CD14-positive monocyte (primary cell): ENCODE measurements around the gene SERINC1. TPM values are rescaled to one million over a fixed set of nuclear protein-coding genes. Genes with fewer than 3 reads are reported as not detected.

Experiments used
- DNase-seq, 3 donors: peaks; one replicate each; pipeline ENCODE4 v3.0.0-alpha.2; 2011 to 2022
- H2AFZ ChIP-seq: 2 replicates; pipeline ENCODE4 v1.6.0; 2012; ENCODE audit warnings: mild to moderate bottlenecking, low read depth, low read length, inconsistent platforms; ENCODE audit not compliant: insufficient read depth, poor library complexity, severe bottlenecking
- H3K27ac ChIP-seq, 2 donors: 1 replicate in 1 of 2; 2 replicates in 1 of 2; pipeline ENCODE4 v1.5.1; 2012 to 2013; ENCODE audit warnings: low read length in 2 of 2, control low read depth in 1 of 2, inconsistent platforms in 1 of 2, low read depth in 1 of 2, mild to moderate bottlenecking in 1 of 2
- H3K27me3 ChIP-seq, 2 donors: one replicate each; pipeline versions ENCODE4 v1.6.0 to v1.6.1; 2011 to 2013; ENCODE audit warnings: low read length in 2 of 2; ENCODE audit not compliant: control insufficient read depth in 2 of 2, insufficient read depth in 2 of 2
- H3K36me3 ChIP-seq, 2 donors: replicated peaks in 1 of 2; 1 replicate in 1 of 2; 2 replicates in 1 of 2; pipeline versions ENCODE4 v1.5.1 to v1.6.1; 2012 to 2013; ENCODE audit warnings: low read length in 2 of 2, control low read depth in 1 of 2, inconsistent platforms in 1 of 2, mild to moderate bottlenecking in 1 of 2; ENCODE audit not compliant: insufficient read depth in 2 of 2, control insufficient read depth in 1 of 2
- H3K4me1 ChIP-seq, 2 donors: 1 replicate in 1 of 2; 2 replicates in 1 of 2; pipeline versions ENCODE4 v1.5.1 to v1.6.1; 2012 to 2013; ENCODE audit warnings: low read length in 2 of 2, control low read depth in 1 of 2, inconsistent platforms in 1 of 2, mild to moderate bottlenecking in 1 of 2, moderate library complexity in 1 of 2; ENCODE audit not compliant: insufficient read depth in 2 of 2, control insufficient read depth in 1 of 2
- H3K4me2 ChIP-seq: replicated peaks from 2 replicates; pipeline ENCODE3; 2012; ENCODE audit warnings: low read length, moderate library complexity, mild to moderate bottlenecking; ENCODE audit not compliant: poor library complexity, severe bottlenecking; ENCODE audit errors: extremely low read depth
- H3K4me3 ChIP-seq, 3 experiments: fragments of 200-600 bp in 1 of 3; sonication (generic) in 1 of 3; replicated peaks in 1 of 3; 1 replicate in 2 of 3; 2 replicates in 1 of 3; pipeline ENCODE4 v1.5.1; 2011 to 2013; ENCODE audit warnings: low read length in 3 of 3, mild to moderate bottlenecking in 3 of 3, control low read depth in 2 of 3, low read depth in 2 of 3, inconsistent platforms in 1 of 3, moderate library complexity in 1 of 3
- H3K79me2 ChIP-seq: 2 replicates; pipeline ENCODE4 v1.6.0; 2012; ENCODE audit warnings: mild to moderate bottlenecking, control low read depth, inconsistent platforms, low read length, moderate library complexity; ENCODE audit not compliant: insufficient read depth
- H3K9ac ChIP-seq: 2 replicates; pipeline ENCODE4 v1.6.0; 2017; ENCODE audit warnings: low read length, mild to moderate bottlenecking; ENCODE audit not compliant: insufficient read depth, poor library complexity, severe bottlenecking
- H3K9me3 ChIP-seq, 2 donors: replicated peaks in 1 of 2; 1 replicate in 1 of 2; 2 replicates in 1 of 2; pipeline versions ENCODE4 v1.5.1 to v1.6.1; 2012 to 2013; ENCODE audit warnings: low read length in 2 of 2, control low read depth in 1 of 2; ENCODE audit not compliant: control insufficient read depth in 1 of 2, insufficient read depth in 1 of 2
- H4K20me1 ChIP-seq: 2 replicates; pipeline ENCODE4 v1.6.0; 2012; ENCODE audit warnings: mild to moderate bottlenecking, low read length, control low read depth, moderate library complexity; ENCODE audit not compliant: insufficient read depth
- H3K27ac Mint-ChIP-seq, 7 donors: one replicate each; pipeline ENCODE4 v1.8.0; 2020; ENCODE audit warnings: mild to moderate bottlenecking in 7 of 7, mixed read lengths in 7 of 7, moderate library complexity in 6 of 7, inconsistent platforms in 2 of 7
- H3K27me3 Mint-ChIP-seq, 3 donors: one replicate each; pipeline ENCODE4 v1.8.0; 2021 to 2022; ENCODE audit warnings: low read depth in 3 of 3, mild to moderate bottlenecking in 3 of 3, mixed read lengths in 3 of 3, moderate library complexity in 3 of 3, inconsistent platforms in 1 of 3
- H3K36me3 Mint-ChIP-seq, 2 donors: one replicate each; pipeline ENCODE4 v1.8.0; 2020; ENCODE audit warnings: mixed read lengths in 2 of 2, inconsistent platforms in 1 of 2, mild to moderate bottlenecking in 1 of 2
- H3K4me1 Mint-ChIP-seq: one replicate; pipeline ENCODE4 v1.8.0; 2020; ENCODE audit warnings: mild to moderate bottlenecking, mixed read lengths
- H3K4me3 Mint-ChIP-seq, 2 donors: one replicate each; pipeline ENCODE4 v1.8.0; 2020; ENCODE audit warnings: mild to moderate bottlenecking in 2 of 2, mixed read lengths in 2 of 2, moderate library complexity in 1 of 2
- H3K9me3 Mint-ChIP-seq, 7 donors: one replicate each; pipeline ENCODE4 v1.8.0; 2020 to 2022; ENCODE audit warnings: mixed read lengths in 7 of 7, mild to moderate bottlenecking in 6 of 7, moderate library complexity in 6 of 7, inconsistent platforms in 2 of 7
- CTCF ChIP-seq: fragments of 200-600 bp; IDR thresholded peaks from one replicate; pipeline ENCODE4 v1.8.0; 2022; ENCODE audit warnings: antibody characterized with exemption, mild to moderate bottlenecking
- WGBS: methylation state at CpG from one replicate; pipeline ENCODE4 v1.1.5; 2013; ENCODE audit warnings: missing lambda C conversion rate; ENCODE audit not compliant: insufficient coverage; 5-methylcytosine and 5-hydroxymethylcytosine counted together
- intact Hi-C, 2 donors: fragments of 100-400 bp; cut with micrococcal nuclease; formaldehyde crosslinking; loops; one replicate each; pipeline versions ENCODE4 v1.15.0 to v1.15.1; 2023
- polyA plus RNA-seq, 3 donors: library from polyadenylated mRNA; depleted of rRNA in 1 of 3; unstranded in 2 of 3; stranded (reverse) in 1 of 3; fragments of 300-500 nt in 2 of 3; fragments of >200 nt in 1 of 3; fragmentation: Illumina TruSeq in 2 of 3; gene quantifications; 1 replicate in 2 of 3; 2 replicates in 1 of 3; pipeline ENCODE4 v1.2.3, GENCODE V29; 2012 to 2021

SERINC1 gene
- polyA plus RNA-seq, 3 donors: 38.9 to 161 (median 125) TPM

DNA sequence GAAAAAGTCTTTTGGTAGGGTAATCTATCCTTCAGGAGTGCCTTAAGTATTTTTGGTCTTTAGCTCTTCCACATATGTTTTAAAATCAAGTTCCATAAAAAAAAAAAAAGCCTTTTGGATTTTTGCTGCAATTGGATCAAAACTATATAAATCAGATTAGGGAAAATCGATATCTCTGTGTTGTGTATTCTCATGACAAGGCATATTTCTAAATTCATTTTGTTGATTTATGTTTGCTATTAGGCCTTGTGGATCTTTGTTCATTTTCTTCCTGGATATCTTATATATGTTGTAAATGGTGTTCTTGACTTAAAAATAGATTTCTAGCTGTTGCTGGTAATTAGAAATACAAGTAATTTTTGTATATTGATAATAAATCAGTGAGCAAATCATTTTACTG lies 63.4 kb downstream of the SERINC1 start:
- H3K4me1 Mint-ChIP-seq: peaks cover 34% of the 10 kb centered on the region
- H3K4me2 ChIP-seq: no peak overlapping the region
- H3K27ac Mint-ChIP-seq: no peak overlapping the region

DNA sequence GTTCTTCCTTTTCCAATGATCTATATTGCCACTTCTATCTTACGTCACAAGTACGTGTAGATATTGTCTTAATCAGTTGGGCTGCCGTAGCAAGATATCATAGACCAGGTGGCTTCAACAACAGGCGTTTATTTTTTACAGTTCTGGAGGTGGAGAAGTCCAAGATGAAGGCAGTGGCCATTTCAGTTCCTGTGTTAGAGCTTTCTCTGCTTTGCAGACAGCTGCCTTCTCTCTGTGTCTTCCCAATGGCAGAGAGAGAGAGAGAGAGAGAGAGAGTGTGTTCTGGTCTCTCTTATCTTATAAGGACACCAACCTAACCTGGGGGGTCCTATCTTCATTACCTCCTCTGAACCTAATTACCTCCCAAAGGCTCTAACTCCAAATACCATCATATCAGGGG lies 63.9 kb downstream of the SERINC1 start:
- intact Hi-C loops: loop anchor here in 1 of 2 donors (10.0 kb wide), 1 partner anchor 67 kb away; the partner anchor contains the start of gene SERINC1
- no peak overlapping the region for H3K4me2 ChIP-seq
- no peak overlapping the region for H3K4me3 ChIP-seq
- no peaks in the 10 kb centered on the region for H3K27me3 ChIP-seq
- peaks cover 0 to 5% of the 10 kb centered on the region in 2 donors for H3K36me3 ChIP-seq
- H2AFZ ChIP-seq: no peak overlapping the region
- H3K4me3 Mint-ChIP-seq: no peak overlapping the region
- H3K9ac ChIP-seq: no peak overlapping the region
- H3K27me3 Mint-ChIP-seq: no peaks in the 10 kb centered on the region
- H3K27ac ChIP-seq: no peak overlapping the region
- no peaks in the 10 kb centered on the region for H3K9me3 ChIP-seq
- peaks cover 34% of the 10 kb centered on the region for H3K4me1 Mint-ChIP-seq
- no peak overlapping the region for H3K27ac Mint-ChIP-seq
- peaks cover 6 to 8% of the 10 kb centered on the region in 2 donors for H3K36me3 Mint-ChIP-seq
- no peaks in the 10 kb centered on the region for H4K20me1 ChIP-seq
- H3K9me3 Mint-ChIP-seq: peaks cover 0 to 2% (median 0%) of the 10 kb centered on the region in 7 donors
- no peak for TF ChIP-seq CTCF
- no peak for DNase-seq
- H3K79me2 ChIP-seq: peaks cover 65% of the 10 kb centered on the region
- H3K4me1 ChIP-seq: peaks cover 0 to 14% of the 10 kb centered on the region in 2 donors
- 100% methylated on average over 2 of the region's 4 CpGs for WGBS

More for the DNA sequence above, 63.4 kb downstream of the SERINC1 start:
- intact Hi-C loops: loop anchor here in 1 of 2 donors (10.0 kb wide), 1 partner anchor 67 kb away; the partner anchor contains the start of gene SERINC1
- Histone ChIP-seq H3K9ac (no peak overlapping the region), H4K20me1 (no peaks in the 10 kb centered on the region), H3K79me2 (peaks cover 64% of the 10 kb centered on the region), H3K27me3 (no peaks in the 10 kb centered on the region), H3K4me1 (peaks cover 0 to 14% of the 10 kb centered on the region in 2 donors), H3K9me3 (no peaks in the 10 kb centered on the region), H3K27ac (no peak overlapping the region), H2AFZ (no peak overlapping the region), H3K36me3 (peaks cover under 1 to 5% of the 10 kb centered on the region in 2 donors), H3K4me3 (no peak overlapping the region)
- no peak for TF ChIP-seq CTCF
- H3K9me3 Mint-ChIP-seq: peaks cover 0 to 2% (median 0%) of the 10 kb centered on the region in 7 donors
- no peaks in the 10 kb centered on the region for H3K27me3 Mint-ChIP-seq
- no CpG with 5 or more reads among the region's 1 CpG for WGBS
- no peak overlapping the region for H3K4me3 Mint-ChIP-seq
- peaks cover 8 to 13% of the 10 kb centered on the region in 2 donors for H3K36me3 Mint-ChIP-seq
- DNase-seq: no peak
